ENCODE data around the gene TFDP1.

The TFDP1 gene

GRCh38 chr13:113634279-113635047 lies 49.9 kb downstream of the TFDP1 start:
- no peak for DNase-seq

DNA sequence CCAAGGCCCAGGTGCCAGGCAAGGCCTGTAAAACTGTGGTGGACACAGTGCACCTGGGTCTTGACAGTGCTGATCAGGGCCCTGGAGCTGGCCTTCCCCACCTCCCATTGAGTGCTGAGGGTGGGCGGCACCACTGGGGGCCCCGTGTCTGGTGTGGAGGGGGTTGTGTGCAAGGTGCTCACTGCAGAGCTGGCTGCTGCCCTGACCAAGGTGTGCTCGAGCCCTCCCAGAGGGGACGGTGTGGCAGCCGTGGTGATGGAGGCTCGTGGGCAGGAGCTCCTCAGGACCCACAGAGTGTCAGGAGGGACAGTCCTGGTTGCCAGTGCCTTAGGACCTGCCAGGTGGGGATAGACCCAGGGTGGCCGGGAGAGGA lies 50.5 kb downstream of the TFDP1 start:
- no peak for DNase-seq

DNA sequence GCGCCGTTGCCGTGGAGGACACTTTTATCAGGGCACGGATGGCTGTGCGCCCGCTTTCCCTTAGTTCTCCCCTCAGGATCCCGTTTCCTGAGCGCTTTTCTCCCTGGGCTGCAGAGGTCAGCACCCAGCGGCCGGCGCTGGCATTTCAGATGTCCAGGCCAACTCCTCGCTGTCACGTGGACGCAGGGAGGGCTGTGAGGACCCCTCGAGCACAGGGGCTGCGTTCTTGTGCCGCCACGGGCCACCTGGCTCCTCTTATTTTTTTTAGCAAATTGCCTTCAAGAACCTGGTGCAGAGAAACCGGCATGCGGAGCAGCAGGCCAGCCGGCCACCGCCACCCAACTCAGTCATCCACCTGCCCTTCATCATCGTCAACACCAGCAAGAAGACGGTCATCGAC lies 51.2 kb downstream of the TFDP1 start:
- no peak for DNase-seq

DNA sequence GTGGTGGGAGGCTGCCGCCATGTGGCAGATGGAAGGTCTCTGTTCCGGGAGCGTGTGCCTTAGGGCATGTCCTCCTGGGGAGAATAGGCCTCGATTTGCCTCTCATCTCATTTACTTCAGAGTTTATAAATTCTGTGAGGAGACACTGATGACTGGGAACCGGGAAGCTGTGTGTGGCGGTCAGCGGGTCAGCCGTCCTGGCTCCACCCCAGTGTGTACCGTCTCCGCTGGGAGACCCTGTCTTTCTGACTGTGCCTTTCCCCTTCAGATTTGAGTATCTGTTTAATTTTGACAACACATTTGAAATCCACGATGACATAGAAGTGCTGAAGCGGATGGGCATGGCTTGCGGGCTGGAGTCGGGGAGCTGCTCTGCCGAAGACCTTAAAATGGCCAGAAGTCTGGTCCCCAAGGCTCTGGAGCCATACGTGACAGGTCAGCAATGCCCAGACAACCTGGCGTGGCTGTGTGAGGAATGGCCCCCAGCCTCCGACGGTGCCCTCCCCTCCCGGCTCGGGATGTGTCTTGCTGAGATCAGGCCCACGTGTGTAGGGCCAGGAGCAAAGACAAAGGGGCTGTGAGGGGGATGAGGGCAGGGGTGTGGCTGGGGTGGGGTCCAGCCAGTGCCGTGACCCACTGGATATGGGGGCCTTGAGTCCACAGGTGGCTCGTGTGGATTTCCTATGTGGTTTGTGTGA lies 51.9 kb downstream of the TFDP1 start:
- no peak for DNase-seq

- no peak for DNase-seq
These were observed 53.0 kb downstream of the TFDP1 start for GRCh38 chr13:113637262-113638160.

GRCh38 chr13:113638173-113638746 lies 53.7 kb downstream of the TFDP1 start:
- DNase-seq, result no peak

- no peak for DNase-seq
These were observed 54.3 kb downstream of the TFDP1 start for GRCh38 chr13:113638806-113639205.

GRCh38 chr13:113639616-113640262 lies 55.2 kb downstream of the TFDP1 start:
- no peak for DNase-seq

DNA sequence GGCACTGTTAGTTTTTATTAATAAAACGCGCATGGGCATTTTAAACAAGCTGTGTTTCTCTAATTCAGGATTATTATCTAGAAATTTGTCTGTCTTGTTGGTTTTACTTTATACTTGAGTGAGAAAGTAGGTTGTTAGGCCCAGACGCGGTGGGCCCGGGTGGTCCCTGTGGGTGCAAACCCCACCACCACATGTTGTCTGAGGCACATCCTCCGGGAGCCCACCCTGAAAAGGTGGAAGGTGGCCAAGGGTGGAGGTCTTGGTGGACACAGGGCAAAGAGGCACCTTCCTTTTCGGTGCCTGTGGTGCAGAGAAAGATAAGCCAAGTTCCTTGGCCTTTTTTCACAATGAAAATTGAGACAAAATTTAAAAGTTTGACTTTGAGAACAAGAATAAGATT lies 56.9 kb downstream of the TFDP1 start:
- no peak for DNase-seq

GRCh38 chr13:113642563-113642962 lies 58.0 kb downstream of the TFDP1 start:
- no peak for DNase-seq

GRCh38 chr13:113643593-113643992 lies 59.0 kb downstream of the TFDP1 start:
- no peak for DNase-seq

DNA sequence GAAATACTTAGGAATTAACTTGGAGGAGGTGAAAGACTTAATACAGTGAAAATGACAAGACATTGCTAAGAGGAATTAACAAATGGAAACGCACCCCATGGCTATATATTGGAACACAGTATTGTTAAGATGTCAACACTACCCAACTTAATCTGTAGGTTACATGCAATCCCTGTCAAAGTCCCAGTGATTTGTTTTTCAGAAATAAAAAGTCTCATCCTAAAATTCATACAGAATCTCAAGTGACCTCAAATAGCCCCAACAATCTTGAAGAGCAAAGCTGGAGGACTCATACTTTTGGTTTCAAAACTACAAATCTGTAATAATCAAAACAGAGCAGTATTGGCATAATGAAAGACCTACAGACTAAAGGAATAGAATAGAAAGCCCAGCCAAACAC lies 60.2 kb downstream of the TFDP1 start:
- DNase-seq, result no peak

DNA sequence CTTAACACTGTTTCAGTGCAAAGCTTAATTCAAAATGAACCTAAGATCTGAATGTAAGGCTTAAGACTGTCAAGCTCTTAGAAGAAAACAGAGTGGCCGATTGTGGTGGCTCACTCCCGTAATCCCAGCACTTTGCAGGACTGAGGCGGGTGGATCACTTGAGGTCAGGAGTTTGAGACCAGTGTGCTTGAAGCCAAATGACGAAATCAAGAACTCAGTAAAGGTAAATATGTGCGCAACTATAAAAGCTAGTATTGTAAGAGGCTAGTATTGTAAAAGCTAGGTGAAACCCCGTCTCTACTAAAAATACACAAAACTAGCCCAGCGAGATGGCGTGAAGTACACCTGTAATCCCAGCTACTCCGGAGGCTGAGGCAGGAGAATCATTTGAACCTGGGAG lies 60.8 kb downstream of the TFDP1 start:
- DNase-seq, result no peak

DNA sequence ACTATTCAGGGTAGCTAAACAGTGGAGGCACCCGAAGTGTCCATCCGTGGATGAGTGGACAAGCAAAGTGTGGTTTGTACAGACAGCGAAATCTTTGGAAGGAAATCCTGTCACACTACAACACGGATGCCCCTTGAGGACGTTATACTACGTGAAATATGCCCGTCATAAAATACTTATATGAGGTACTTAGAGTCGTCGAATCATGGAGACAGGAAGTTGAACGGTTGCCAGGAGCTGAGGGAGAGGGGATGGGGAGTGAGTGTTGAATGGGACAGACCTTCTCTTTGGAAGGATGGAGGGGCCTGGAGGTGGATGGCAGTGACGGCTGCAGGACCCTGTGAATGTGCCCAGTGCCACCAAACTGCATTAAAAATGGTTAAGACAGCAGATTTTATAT lies 61.8 kb downstream of the TFDP1 start:
- no peak for DNase-seq

DNA sequence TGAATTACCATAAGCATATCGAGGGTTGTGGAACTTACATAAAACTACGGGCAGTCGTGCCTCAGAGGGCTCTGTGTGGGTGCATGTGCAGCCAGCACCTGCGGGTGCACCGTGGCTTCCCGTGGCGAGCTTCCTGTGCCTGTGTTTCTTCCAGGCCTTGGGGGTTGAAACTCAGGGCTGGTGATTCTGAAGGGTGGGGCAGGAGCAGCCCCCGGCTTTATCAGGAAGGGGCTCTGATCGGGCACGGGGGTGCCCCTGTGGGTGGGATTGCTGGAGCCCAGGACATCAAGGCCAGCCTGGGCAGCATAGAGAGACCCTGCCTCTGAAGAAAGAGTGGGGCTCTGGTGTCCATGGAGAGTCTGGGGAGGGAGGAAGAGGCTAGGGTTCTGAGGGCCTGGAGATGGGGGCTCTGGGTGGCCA lies 62.4 kb downstream of the TFDP1 start:
- DNase-seq, result no peak

- DNase-seq, result peak; percentile 29
These were observed 63.0 kb downstream of the TFDP1 start for GRCh38 chr13:113647351-113648215.

DNA sequence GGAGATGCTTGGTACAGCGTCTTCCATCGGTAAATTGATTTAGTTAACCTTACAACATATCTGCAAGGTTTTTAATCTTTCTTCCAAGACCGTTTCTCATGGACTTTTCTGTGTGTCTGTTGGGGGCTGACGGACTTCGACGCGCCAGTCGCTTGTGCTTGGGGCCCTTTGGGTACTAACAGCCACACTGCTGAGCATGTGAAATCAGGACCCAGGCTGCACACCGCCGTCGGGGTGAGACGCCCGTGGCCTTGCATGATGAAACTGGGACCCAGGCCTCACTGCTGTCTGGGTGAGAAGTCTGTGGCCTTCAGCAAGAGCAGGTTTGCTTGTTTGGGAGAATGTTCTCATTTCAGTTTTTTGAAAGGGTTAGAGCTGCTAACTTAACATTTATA lies 63.7 kb downstream of the TFDP1 start:
- no peak for DNase-seq

DNA sequence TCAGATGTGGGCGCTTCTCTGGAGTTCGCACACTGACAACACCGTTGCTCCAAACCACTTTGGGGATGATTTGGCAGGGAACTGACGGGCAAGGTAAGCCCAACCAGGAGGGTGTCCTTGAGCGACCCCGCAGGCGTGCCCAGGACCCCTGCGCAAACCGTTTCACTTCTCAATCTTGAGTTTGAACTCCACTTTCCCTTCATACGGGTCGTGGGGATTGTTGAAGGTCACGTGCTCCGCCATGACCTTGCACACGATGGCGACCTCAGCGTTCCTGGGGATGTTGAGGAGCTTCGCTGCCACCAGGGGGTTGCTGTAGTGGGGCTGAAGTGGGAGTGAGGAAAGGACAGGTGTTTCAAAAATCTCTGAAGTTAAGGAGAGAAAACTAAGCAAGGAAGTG lies 64.7 kb downstream of the TFDP1 start:
- no peak for DNase-seq

DNA sequence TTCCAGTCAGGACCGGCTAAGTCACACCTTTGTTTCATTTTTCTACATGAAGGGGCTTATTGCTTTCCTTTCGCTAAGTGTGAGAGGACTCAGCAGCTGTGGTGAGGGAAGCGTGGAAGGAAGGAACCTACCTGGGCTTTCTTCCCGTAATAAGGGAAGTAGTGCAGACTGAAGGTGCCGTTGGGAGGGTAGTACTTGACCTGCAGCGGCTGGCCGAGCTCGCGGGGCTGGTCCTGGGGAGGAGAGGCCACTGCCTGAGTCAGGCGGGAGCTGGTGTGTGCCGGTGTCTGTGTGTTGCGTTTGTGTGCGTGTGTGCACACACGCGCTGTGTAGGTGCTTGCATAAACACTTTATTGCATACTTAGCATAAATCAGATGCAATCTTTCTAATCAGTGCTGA lies 65.7 kb downstream of the TFDP1 start:
- DNase-seq, result no peak

DNA sequence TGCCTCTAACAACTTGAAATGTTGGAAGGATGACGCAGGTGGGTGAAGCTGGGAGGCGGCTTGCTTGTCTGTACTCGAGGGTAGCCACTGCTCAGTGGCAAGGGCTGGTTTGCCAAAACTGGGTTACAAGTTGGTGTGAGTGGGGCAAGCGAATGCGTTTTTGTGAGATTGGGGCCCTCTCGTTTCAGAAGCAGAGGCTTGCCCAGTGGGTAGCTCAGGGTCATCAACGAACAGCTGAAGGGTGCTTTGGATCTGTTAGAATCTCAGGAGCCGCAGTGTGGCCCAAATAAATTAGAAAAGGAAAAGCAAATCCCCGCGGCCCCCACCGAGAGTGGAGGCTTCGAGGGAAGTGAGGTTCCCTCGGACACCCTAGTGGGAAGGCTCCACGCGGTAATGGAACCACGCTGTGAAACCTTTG lies 66.2 kb downstream of the TFDP1 start:
- DNase-seq, result no peak

Measured in fibroblast of skin of back (primary cell).